Fibroblast of mammary gland (primary cell): ENCODE data around the gene MAN1C1.

Source experiments
- DNase-seq: peaks from one replicate; pipeline ENCODE4 v3.0.0-alpha.2; 2010; ENCODE audit warnings: low read depth
- H3K4me3 ChIP-seq: 2 replicates; pipeline ENCODE4 v1.5.1; 2011; ENCODE audit warnings: low read depth, mild to moderate bottlenecking, low read length, moderate library complexity; ENCODE audit not compliant: control insufficient read depth
- CTCF ChIP-seq: conservative IDR thresholded peaks from 2 replicates; pipeline ENCODE4 v1.5.1; 2011; ENCODE audit warnings: low read depth, low read length, inconsistent platforms; ENCODE audit not compliant: control insufficient read depth, insufficient read depth

The MAN1C1 gene

GRCh38 chr1:25615172-25615541 is 1.4 kb upstream of the MAN1C1 start:
- H3K4me3 ChIP-seq, result no peak overlapping the region
- TF ChIP-seq CTCF, result no peak
- DNase-seq, result no peak

- peak overlapping the region; percentile 48 for H3K4me3 ChIP-seq
- TF ChIP-seq CTCF, result no peak
- DNase-seq, result no peak
These were observed 962 bp upstream of the MAN1C1 start for GRCh38 chr1:25615563-25616094.

- TF ChIP-seq CTCF, result no peak
- no peak for DNase-seq
- H3K4me3 ChIP-seq, result peak overlapping the region; percentile 35
These were observed 515 bp downstream of the MAN1C1 start for GRCh38 chr1:25616987-25617624.

GRCh38 chr1:25617625-25618432 is 1.2 kb downstream of the MAN1C1 start:
- peak overlapping the region; percentile 35 for H3K4me3 ChIP-seq
- DNase-seq, result no peak
- TF ChIP-seq CTCF, result no peak

DNA sequence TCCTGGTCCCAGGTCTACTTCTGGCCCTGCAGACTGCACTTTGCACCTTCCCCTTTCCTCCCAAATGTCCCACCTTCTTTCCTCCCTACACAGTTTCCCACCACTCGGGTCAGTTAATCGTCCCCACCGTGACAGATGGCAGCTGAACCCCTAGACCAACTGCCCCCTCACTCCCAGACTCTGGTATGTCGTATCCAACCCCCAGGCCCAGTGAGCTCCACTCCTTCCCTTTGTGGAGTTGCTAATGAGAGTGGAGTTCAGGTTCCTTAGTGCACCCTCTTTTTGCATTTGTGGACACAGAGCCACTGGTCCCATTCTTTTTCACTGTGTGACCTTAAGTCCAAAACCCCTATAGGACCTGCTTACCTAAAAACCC is 1.8 kb downstream of the MAN1C1 start:
- TF ChIP-seq CTCF, result no peak
- no peak for DNase-seq
- H3K4me3 ChIP-seq, result peak overlapping the region; percentile 19

- DNase-seq, result no peak
- no peak overlapping the region for H3K4me3 ChIP-seq
- TF ChIP-seq CTCF, result peak; percentile 61
These were observed 2.7 kb downstream of the MAN1C1 start for GRCh38 chr1:25619101-25619890.
